Measurements from ENCODE around the gene DHRS3.
A peak's percentile ranks its signal among the peaks of the same experiment; 100 is the strongest.

Gene DHRS3

GRCh38 chr1:12521096-12521495 lies 96.9 kb downstream of the DHRS3 start:
- WGBS: 67% methylated on average over 1 of the region's 5 CpGs
- H2BK120ac ChIP-seq (ENCODE audit: low read depth, low read length): no peak overlapping the region
- no peak overlapping the region for H3K18ac ChIP-seq (ENCODE audit: low read depth in 1 of 2, low read length in 2 of 2)
- no peak overlapping the region for H3K4me2 ChIP-seq (ENCODE audit: low read length, poor library complexity, severe bottlenecking)
- no peak overlapping the region for H3K4ac ChIP-seq (ENCODE audit: low read depth in 1 of 2, low read length in 2 of 2)
- H3K4me1 ChIP-seq (ENCODE audit: control insufficient read depth, insufficient read depth, low read depth, low read length): peaks cover 3% of the 10 kb centered on the region
- H2AK5ac ChIP-seq (ENCODE audit: low read length, severe bottlenecking): no peak overlapping the region
- H3K9me3 ChIP-seq (ENCODE audit: control insufficient read depth, low read length): no peaks in the 10 kb centered on the region
- no peak overlapping the region for H4K8ac ChIP-seq (ENCODE audit: low read length)
- no peaks in the 10 kb centered on the region for H3K79me1 ChIP-seq (replicated peaks; ENCODE audit: low read length, poor library complexity, severe bottlenecking)
- H3K27me3 ChIP-seq (ENCODE audit: control insufficient read depth in 1 of 2, insufficient read depth in 1 of 2, low read length in 2 of 2): peaks cover 9% of the 10 kb centered on the region in 2 experiments
- no peak overlapping the region for H3K27ac ChIP-seq (ENCODE audit: low read length, poor library complexity, severe bottlenecking)
- no peak overlapping the region for H2BK12ac ChIP-seq (ENCODE audit: low read length in 2 of 2)
- H3K14ac ChIP-seq (ENCODE audit: low read length in 2 of 2): no peak overlapping the region
- H4K91ac ChIP-seq (ENCODE audit: low read length): no peak overlapping the region
- no peak overlapping the region for H2AFZ ChIP-seq (ENCODE audit: low read depth, low read length)
- H2BK15ac ChIP-seq (ENCODE audit: low read depth, poor library complexity, severe bottlenecking): no peak overlapping the region
- H2BK5ac ChIP-seq (ENCODE audit: low read depth, low read length, poor library complexity, severe bottlenecking): no peak overlapping the region
- no peak overlapping the region for H3K4me3 ChIP-seq (ENCODE audit: insufficient read depth in 1 of 2, low read depth in 1 of 2, low read length in 2 of 2)
- no peaks in the 10 kb centered on the region for H3K36me3 ChIP-seq (ENCODE audit: control insufficient read depth in 1 of 2, insufficient read depth in 2 of 2, low read depth in 1 of 2, low read length in 2 of 2)
- no peak overlapping the region for H3K9ac ChIP-seq (ENCODE audit: low read length)
- H3K23ac ChIP-seq (ENCODE audit: low read length in 2 of 2): no peak overlapping the region
- DNase-seq: no peak

- WGBS: 95% methylated on average over 11 of the region's 11 CpGs
Measured at GRCh38 chr1:12519693-12520364, 98.2 kb downstream of the DHRS3 start.

GRCh38 chr1:12518931-12519692 lies 98.9 kb downstream of the DHRS3 start:
- Histone ChIP-seq H3K9me3 (ENCODE audit: control insufficient read depth, low read length) (no peaks in the 10 kb centered on the region), H3K79me1 (replicated peaks; ENCODE audit: low read length, poor library complexity, severe bottlenecking) (no peaks in the 10 kb centered on the region), H2AFZ (ENCODE audit: low read depth, low read length) (no peak overlapping the region), H3K36me3 (ENCODE audit: control insufficient read depth in 1 of 2, insufficient read depth in 2 of 2, low read depth in 1 of 2, low read length in 2 of 2) (no peaks in the 10 kb centered on the region), H3K9ac (ENCODE audit: low read length) (peak overlapping the region; percentile 57), H3K4me2 (ENCODE audit: low read length, poor library complexity, severe bottlenecking) (no peak overlapping the region), H2BK12ac (ENCODE audit: low read length in 2 of 2) (no peak overlapping the region), H4K8ac (ENCODE audit: low read length) (no peak overlapping the region), H4K91ac (ENCODE audit: low read length) (no peak overlapping the region), H3K27ac (ENCODE audit: low read length, poor library complexity, severe bottlenecking) (no peak overlapping the region), H2BK120ac (ENCODE audit: low read depth, low read length) (no peak overlapping the region), H2AK5ac (ENCODE audit: low read length, severe bottlenecking) (no peak overlapping the region), H3K4me1 (ENCODE audit: control insufficient read depth, insufficient read depth, low read depth, low read length) (peaks cover 3% of the 10 kb centered on the region), H2BK15ac (ENCODE audit: low read depth, poor library complexity, severe bottlenecking) (no peak overlapping the region), H2BK5ac (ENCODE audit: low read depth, low read length, poor library complexity, severe bottlenecking) (no peak overlapping the region), H3K4me3 (ENCODE audit: insufficient read depth in 1 of 2, low read depth in 1 of 2, low read length in 2 of 2) (no peak overlapping the region), H3K18ac (ENCODE audit: low read depth in 1 of 2, low read length in 2 of 2) (no peak overlapping the region), H3K4ac (ENCODE audit: low read depth in 1 of 2, low read length in 2 of 2) (no peak overlapping the region), H3K14ac (ENCODE audit: low read length in 2 of 2) (no peak overlapping the region), H3K23ac (ENCODE audit: low read length in 2 of 2) (no peak overlapping the region), H3K27me3 (ENCODE audit: control insufficient read depth in 1 of 2, insufficient read depth in 1 of 2, low read length in 2 of 2) (peaks cover 9% of the 10 kb centered on the region in 2 experiments)
- peak; percentile 75 for DNase-seq
- WGBS: 54% methylated on average over 19 of the region's 21 CpGs

More at GRCh38 chr1:12519693-12520364, 98.2 kb downstream of the DHRS3 start:
- Histone ChIP-seq H2BK5ac (ENCODE audit: low read depth, low read length, poor library complexity, severe bottlenecking) (no peak overlapping the region), H3K27me3 (ENCODE audit: control insufficient read depth in 1 of 2, insufficient read depth in 1 of 2, low read length in 2 of 2) (peaks cover 9% of the 10 kb centered on the region in 2 experiments), H2BK12ac (ENCODE audit: low read length in 2 of 2) (no peak overlapping the region), H3K27ac (ENCODE audit: low read length, poor library complexity, severe bottlenecking) (no peak overlapping the region), H3K18ac (ENCODE audit: low read depth in 1 of 2, low read length in 2 of 2) (no peak overlapping the region), H3K9ac (ENCODE audit: low read length) (no peak overlapping the region), H4K8ac (ENCODE audit: low read length) (no peak overlapping the region), H3K79me1 (replicated peaks; ENCODE audit: low read length, poor library complexity, severe bottlenecking) (no peaks in the 10 kb centered on the region), H3K4me2 (ENCODE audit: low read length, poor library complexity, severe bottlenecking) (no peak overlapping the region), H3K23ac (ENCODE audit: low read length in 2 of 2) (no peak overlapping the region), H2BK120ac (ENCODE audit: low read depth, low read length) (no peak overlapping the region), H4K91ac (ENCODE audit: low read length) (no peak overlapping the region), H3K4me1 (ENCODE audit: control insufficient read depth, insufficient read depth, low read depth, low read length) (peaks cover 3% of the 10 kb centered on the region), H2BK15ac (ENCODE audit: low read depth, poor library complexity, severe bottlenecking) (no peak overlapping the region), H3K36me3 (ENCODE audit: control insufficient read depth in 1 of 2, insufficient read depth in 2 of 2, low read depth in 1 of 2, low read length in 2 of 2) (no peaks in the 10 kb centered on the region), H3K14ac (ENCODE audit: low read length in 2 of 2) (no peak overlapping the region), H3K9me3 (ENCODE audit: control insufficient read depth, low read length) (no peaks in the 10 kb centered on the region), H3K4me3 (ENCODE audit: insufficient read depth in 1 of 2, low read depth in 1 of 2, low read length in 2 of 2) (no peak overlapping the region), H3K4ac (ENCODE audit: low read depth in 1 of 2, low read length in 2 of 2) (no peak overlapping the region), H2AK5ac (ENCODE audit: low read length, severe bottlenecking) (no peak overlapping the region), H2AFZ (ENCODE audit: low read depth, low read length) (no peak overlapping the region)
- no peak for DNase-seq
